HCT116 (cell line): ENCODE results near the gene SLC41A3. TPM values are rescaled to one million over a fixed set of nuclear protein-coding genes. Genes with fewer than 3 reads are reported as not detected.

ENCODE experiments used
- ATAC-seq: fragments of 200-7000 bp; cut with Tn5 transposase; 2 replicates; pipeline ENCODE4 v1.9.1; 2020; ENCODE audit warnings: mild to moderate bottlenecking, moderate library complexity
- BruUV-seq: library from RNA; stranded (reverse); fragments of 400-500 nt; replicated peaks from 2 replicates; lab custom pipeline; 2021; lab: Mats Ljungman, UMichigan
- CTCF ChIA-PET: fragments of 300-600 bp; sonication (Branson Sonifier 250); formaldehyde crosslinking; loops from one replicate; lab custom pipeline; 2021; ENCODE audit warnings: antibody characterized with exemption; lab: Charles Lee
- POLR2A ChIA-PET: fragments of 300-600, 350-600 bp; sonication (Branson Sonifier 250); formaldehyde crosslinking; loops from one replicate; lab custom pipeline; 2021; ENCODE audit warnings: antibody characterized with exemption; lab: Charles Lee
- RAD21 ChIA-PET, 2 experiments: fragments of 300-600 bp; sonication (Branson Sonifier 250); formaldehyde crosslinking; loops; one replicate each; lab custom pipeline; 2023; ENCODE audit warnings: low total read pairs in 2 of 2; ENCODE audit not compliant: uncharacterized antibody in 2 of 2, unreplicated experiment in 2 of 2, low non-redundant PET in 1 of 2; lab: Charles Lee
- DNase-seq: peaks from one replicate; pipeline ENCODE4 v3.0.0-alpha.2; 2010; ENCODE audit warnings: low read depth, low spot score
- H2AFZ ChIP-seq: fragments of 200-600 bp; shearing (Covaris generic), sonication (generic); 2 replicates; pipeline ENCODE4 v1.6.1; 2017; ENCODE audit warnings: low read depth, mixed run types, mixed read lengths, antibody characterized with exemption, low read length; ENCODE audit not compliant: poor library complexity, severe bottlenecking
- H3K27ac ChIP-seq: 2 replicates; pipeline ENCODE4 v1.5.1; 2012; ENCODE audit warnings: low read depth, low read length
- H3K27me3 ChIP-seq: fragments of 200-600 bp; sonication (generic); 2 replicates; pipeline ENCODE4 v1.6.1; 2016; ENCODE audit warnings: mixed run types, low read length, mixed read lengths; ENCODE audit not compliant: insufficient read depth
- H3K36me3 ChIP-seq, 2 experiments: fragments of 200-500 bp in 1 of 2; fragments of 200-600 bp in 1 of 2; sonication (Bioruptor generic) in 1 of 2; sonication (generic) in 1 of 2; 2 replicates each; pipeline versions ENCODE4 v1.5.1 to v1.6.1; 2014 to 2016; ENCODE audit warnings: low read length in 2 of 2, inconsistent platforms in 1 of 2, mixed read lengths in 1 of 2, mixed run types in 1 of 2; ENCODE audit not compliant: insufficient read depth in 2 of 2, control insufficient read depth in 1 of 2
- H3K4me1 ChIP-seq, 2 experiments: fragments of 200-600 bp in 1 of 2; sonication (generic) in 1 of 2; 2 replicates each; pipeline versions ENCODE4 v1.5.1 to v1.6.1; 2012 to 2017; ENCODE audit warnings: low read length in 2 of 2, inconsistent platforms in 1 of 2, mild to moderate bottlenecking in 1 of 2, mixed read lengths in 1 of 2, mixed run types in 1 of 2, moderate library complexity in 1 of 2; ENCODE audit not compliant: insufficient read depth in 2 of 2, control insufficient read depth in 1 of 2
- H3K4me2 ChIP-seq: fragments of 200-600 bp; sonication (generic); 2 replicates; pipeline ENCODE4 v1.6.1; 2017; ENCODE audit warnings: mixed run types, low read length, mixed read lengths
- H3K4me3 ChIP-seq, 2 experiments: fragments of 200-600 bp in 1 of 2; sonication (generic) in 1 of 2; replicated peaks in 1 of 2; 2 replicates each; pipeline ENCODE4 v1.5.1; 2011 to 2016; ENCODE audit warnings: low read length in 2 of 2, control low read depth in 1 of 2, low read depth in 1 of 2, mild to moderate bottlenecking in 1 of 2, mixed read lengths in 1 of 2, mixed run types in 1 of 2
- H3K79me2 ChIP-seq: fragments of 200-600 bp; sonication (generic); 2 replicates; pipeline ENCODE4 v1.6.1; 2017; ENCODE audit warnings: mild to moderate bottlenecking, mixed run types, low read length, moderate library complexity, mixed read lengths; ENCODE audit not compliant: insufficient read depth
- H3K9ac ChIP-seq: fragments of 200-600 bp; sonication (generic); 2 replicates; pipeline ENCODE4 v1.6.1; 2016; ENCODE audit warnings: low read length, mixed read lengths
- H3K9me2 ChIP-seq: fragments of 200-600 bp; sonication (generic), shearing (Covaris generic); 2 replicates; pipeline ENCODE4 v1.6.1; 2017; ENCODE audit warnings: mixed run types, mild to moderate bottlenecking, moderate library complexity; ENCODE audit not compliant: insufficient read depth
- H3K9me3 ChIP-seq, 2 experiments: fragments of 200-500 bp in 1 of 2; fragments of 200-600 bp in 1 of 2; sonication (Bioruptor generic) in 1 of 2; sonication (generic) in 1 of 2; 2 replicates each; pipeline ENCODE4 v1.6.1; 2014 to 2017; ENCODE audit warnings: low read length in 2 of 2, mixed read lengths in 2 of 2, inconsistent platforms in 1 of 2, low read depth in 1 of 2, mild to moderate bottlenecking in 1 of 2, mixed run types in 1 of 2, moderate library complexity in 1 of 2; ENCODE audit not compliant: control insufficient read depth in 1 of 2, insufficient read depth in 1 of 2
- H4K20me1 ChIP-seq: fragments of 200-600 bp; sonication (generic), shearing (Covaris generic); 2 replicates; pipeline ENCODE4 v1.6.1; 2017; ENCODE audit warnings: mixed run types, mild to moderate bottlenecking, moderate library complexity; ENCODE audit not compliant: insufficient read depth
- CEBPB ChIP-seq: IDR thresholded peaks from 2 replicates; pipeline ENCODE4 v1.6.1; 2012; ENCODE audit warnings: low read depth
- EGR1 ChIP-seq: IDR thresholded peaks from 2 replicates; pipeline ENCODE4 v1.6.1; 2012; ENCODE audit warnings: low read depth
- ELF1 ChIP-seq: IDR thresholded peaks from 2 replicates; pipeline ENCODE4 v1.6.1; 2012; ENCODE audit warnings: low read depth, borderline replicate concordance
- EZH2 ChIP-seq: fragments of 200-600 bp; sonication (generic); IDR thresholded peaks from 2 replicates; pipeline ENCODE4 v1.6.1; 2017; ENCODE audit warnings: antibody characterized with exemption, mixed run types
- FOSL1 ChIP-seq: IDR thresholded peaks from 2 replicates; pipeline ENCODE4 v1.6.1; 2012; ENCODE audit warnings: low read depth
- JUND ChIP-seq: IDR thresholded peaks from 2 replicates; pipeline ENCODE4 v1.6.1; 2012
- MAX ChIP-seq: IDR thresholded peaks from 2 replicates; pipeline ENCODE4 v1.6.1; 2012
- POLR2AphosphoS5 ChIP-seq: IDR thresholded peaks from 2 replicates; pipeline ENCODE4 v1.6.1; 2011; ENCODE audit warnings: mild to moderate bottlenecking, low read depth, low read length, moderate library complexity
- RAD21 ChIP-seq: IDR thresholded peaks from 2 replicates; pipeline ENCODE4 v1.6.1; 2012; ENCODE audit warnings: low read depth, mild to moderate bottlenecking
- SP1 ChIP-seq: IDR thresholded peaks from 2 replicates; pipeline ENCODE4 v1.6.1; 2012; ENCODE audit warnings: low read depth
- SRF ChIP-seq: IDR thresholded peaks from 2 replicates; pipeline ENCODE4 v1.6.1; 2012; ENCODE audit warnings: low read depth
- YY1 ChIP-seq: IDR thresholded peaks from 2 replicates; pipeline ENCODE4 v1.6.1; 2011; ENCODE audit warnings: low read length, low read depth, moderate library complexity, mild to moderate bottlenecking; ENCODE audit not compliant: insufficient replicate concordance; ENCODE audit errors: extremely low read depth
- ZBTB33 ChIP-seq: IDR thresholded peaks from 2 replicates; pipeline ENCODE4 v1.6.1; 2011; ENCODE audit warnings: mild to moderate bottlenecking, low read length, moderate library complexity; ENCODE audit not compliant: insufficient replicate concordance; ENCODE audit errors: extremely low read depth
- ZFX ChIP-seq: fragments of 450-650 bp; IDR thresholded peaks from 2 replicates; pipeline ENCODE4 v1.6.1; 2017
- intact Hi-C: fragments of 100-400 bp; cut with micrococcal nuclease; formaldehyde crosslinking; loops from 2 replicates; pipeline ENCODE4 v1.10.0; 2022
- total RNA-seq: library from RNA; stranded (reverse); gene quantifications from one replicate; pipeline ENCODE4 v1.2.1, GENCODE V29; 2021; ENCODE audit not compliant: unreplicated experiment
- TF ChIP-seq, protein P1 (sequence below): IDR thresholded peaks from 2 replicates; pipeline ENCODE4 v1.6.1; 2012
- TF ChIP-seq, protein P2 (sequence below), 3 experiments: fragments of 200-600 bp in 1 of 3; sonication (generic) in 1 of 3; IDR thresholded peaks in 2 of 3; conservative IDR thresholded peaks in 1 of 3; 2 replicates each; pipeline ENCODE4 v1.5.1; 2012 to 2017; ENCODE audit warnings: low read depth in 2 of 3, low read length in 2 of 3, antibody characterized with exemption in 1 of 3, borderline replicate concordance in 1 of 3, control low read depth in 1 of 3, mild to moderate bottlenecking in 1 of 3, mixed read lengths in 1 of 3, mixed run types in 1 of 3, moderate library complexity in 1 of 3; ENCODE audit not compliant: insufficient read depth in 1 of 3

SLC41A3 gene
- total RNA-seq, 1 experiment from 2014 or later, result 45.9 TPM

DNA sequence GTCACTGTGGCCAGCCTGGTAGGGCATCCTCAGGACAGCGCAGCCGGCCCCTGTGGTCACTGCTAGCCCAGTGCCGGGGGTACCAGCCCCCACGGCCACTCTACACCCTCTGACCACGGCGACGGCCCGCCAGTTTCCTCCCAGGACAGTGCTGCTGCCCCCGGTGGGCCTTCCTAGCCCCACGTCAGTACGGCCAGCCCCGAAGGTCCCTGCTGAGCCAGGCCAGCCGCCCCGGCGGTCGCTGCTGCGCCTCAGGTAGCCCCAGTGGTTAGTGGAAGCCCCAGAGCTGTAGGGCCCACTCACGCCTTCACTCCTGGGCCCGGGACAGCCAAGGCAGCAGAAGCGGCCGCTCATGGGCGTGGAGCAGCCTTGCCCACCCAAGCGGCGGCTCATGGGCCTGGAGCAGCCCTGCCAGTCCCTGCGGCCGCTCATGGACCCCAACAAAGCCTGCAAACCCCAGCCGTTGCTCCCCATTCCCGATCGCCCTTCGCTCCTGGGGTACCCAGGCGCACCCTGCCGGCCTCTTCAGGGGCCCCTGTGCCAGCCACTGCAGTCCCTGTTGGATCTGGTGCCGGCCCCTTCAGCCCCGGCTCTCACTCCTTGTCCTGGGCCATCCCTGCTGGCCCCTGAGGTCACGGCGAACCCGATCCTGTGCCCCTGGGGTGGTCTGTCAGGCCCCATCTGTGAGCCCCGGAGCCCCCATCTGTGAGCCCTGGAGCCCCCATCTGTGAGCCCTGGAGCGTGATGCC lies 124.4 kb downstream of the SLC41A3 start (continued):
- TF ChIP-seq ZBTB33, result no peak
- TF ChIP-seq EGR1, result no peak
- no peak for TF ChIP-seq CEBPB
- TF ChIP-seq SP1, result no peak
- no peak for TF ChIP-seq YY1
- TF ChIP-seq, protein P1, sequence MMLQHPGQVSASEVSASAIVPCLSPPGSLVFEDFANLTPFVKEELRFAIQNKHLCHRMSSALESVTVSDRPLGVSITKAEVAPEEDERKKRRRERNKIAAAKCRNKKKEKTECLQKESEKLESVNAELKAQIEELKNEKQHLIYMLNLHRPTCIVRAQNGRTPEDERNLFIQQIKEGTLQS, result no peak
- TF ChIP-seq JUND, result no peak
- no peak for TF ChIP-seq MAX
- no peak for TF ChIP-seq ZFX

DNA sequence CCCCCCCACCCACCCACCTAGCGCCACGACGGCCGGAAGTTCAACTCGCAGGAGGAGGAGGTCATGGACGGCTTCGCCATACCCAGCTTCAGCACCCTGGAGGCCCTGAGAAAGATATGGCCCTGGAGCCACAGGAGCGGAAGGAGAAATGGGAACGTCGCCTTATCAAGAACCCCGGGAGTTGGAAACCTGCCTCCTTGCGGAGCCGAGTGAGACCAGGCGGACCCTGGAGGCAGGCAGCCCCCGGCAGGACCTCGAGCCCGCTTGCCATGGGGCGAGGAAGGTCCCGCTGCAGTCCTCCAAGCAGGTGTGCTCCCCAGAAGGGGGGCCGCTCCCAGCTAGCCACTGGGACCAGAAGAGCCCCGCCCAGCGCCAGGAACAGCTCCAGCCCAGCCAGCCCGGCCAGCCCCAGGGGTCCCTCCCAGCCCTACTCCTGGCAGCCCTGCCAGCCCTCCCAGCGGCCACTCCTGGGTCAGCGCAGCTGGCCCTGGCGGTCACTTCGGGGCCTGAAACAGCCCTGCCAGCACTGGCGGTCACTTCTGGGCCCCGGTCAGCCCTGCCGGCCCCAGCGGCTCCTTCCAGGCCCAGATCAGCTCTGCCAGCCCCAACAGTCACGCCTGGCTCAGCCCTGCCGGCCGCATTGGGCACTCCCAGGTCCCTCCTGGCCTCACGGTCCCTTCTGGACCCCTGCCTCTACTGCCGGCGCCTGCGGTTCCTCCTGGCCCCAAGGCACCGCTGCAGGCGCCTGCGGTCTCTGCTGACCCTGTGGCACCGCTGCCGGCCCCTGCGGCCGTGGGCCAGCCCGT lies 125.2 kb downstream of the SLC41A3 start:
- no peak for ATAC-seq
- no peak overlapping the region for H2AFZ ChIP-seq
- no peaks in the 10 kb centered on the region for H3K4me1 ChIP-seq
- BruUV-seq, result no TSS peak
- no peaks in the 10 kb centered on the region for H4K20me1 ChIP-seq
- no peak overlapping the region for H3K27ac ChIP-seq
- H3K79me2 ChIP-seq, result no peaks in the 10 kb centered on the region
- no peaks in the 10 kb centered on the region for H3K36me3 ChIP-seq
- no peak overlapping the region for H3K9ac ChIP-seq
- DNase-seq, result no peak
- no peaks in the 10 kb centered on the region for H3K9me3 ChIP-seq
- ChIA-PET POLR2A (no interaction called here), CTCF (no interaction called here), RAD21 (no interaction called here)
- H3K4me2 ChIP-seq, result no peak overlapping the region
- no peak overlapping the region for H3K4me3 ChIP-seq
- H3K9me2 ChIP-seq, result no peaks in the 10 kb centered on the region
- intact Hi-C loops, result no loop called here
- H3K27me3 ChIP-seq, result no peaks in the 10 kb centered on the region
- no peak for TF ChIP-seq EGR1
- TF ChIP-seq, protein P2, sequence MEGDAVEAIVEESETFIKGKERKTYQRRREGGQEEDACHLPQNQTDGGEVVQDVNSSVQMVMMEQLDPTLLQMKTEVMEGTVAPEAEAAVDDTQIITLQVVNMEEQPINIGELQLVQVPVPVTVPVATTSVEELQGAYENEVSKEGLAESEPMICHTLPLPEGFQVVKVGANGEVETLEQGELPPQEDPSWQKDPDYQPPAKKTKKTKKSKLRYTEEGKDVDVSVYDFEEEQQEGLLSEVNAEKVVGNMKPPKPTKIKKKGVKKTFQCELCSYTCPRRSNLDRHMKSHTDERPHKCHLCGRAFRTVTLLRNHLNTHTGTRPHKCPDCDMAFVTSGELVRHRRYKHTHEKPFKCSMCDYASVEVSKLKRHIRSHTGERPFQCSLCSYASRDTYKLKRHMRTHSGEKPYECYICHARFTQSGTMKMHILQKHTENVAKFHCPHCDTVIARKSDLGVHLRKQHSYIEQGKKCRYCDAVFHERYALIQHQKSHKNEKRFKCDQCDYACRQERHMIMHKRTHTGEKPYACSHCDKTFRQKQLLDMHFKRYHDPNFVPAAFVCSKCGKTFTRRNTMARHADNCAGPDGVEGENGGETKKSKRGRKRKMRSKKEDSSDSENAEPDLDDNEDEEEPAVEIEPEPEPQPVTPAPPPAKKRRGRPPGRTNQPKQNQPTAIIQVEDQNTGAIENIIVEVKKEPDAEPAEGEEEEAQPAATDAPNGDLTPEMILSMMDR (IDR thresholded peaks at IDR 0.05 in 2 of 3, conservative IDR thresholded peaks at IDR 0.05 in 1 of 3; ENCODE audit: borderline replicate concordance in 1 of 3, insufficient read depth in 1 of 3, low read depth in 2 of 3, low read length in 2 of 3), result no peak
- no peak for TF ChIP-seq SP1
- no peak for TF ChIP-seq JUND
- no peak for TF ChIP-seq ZFX
- no peak for TF ChIP-seq FOSL1
- no peak for TF ChIP-seq RAD21
- TF ChIP-seq SRF, result no peak
- TF ChIP-seq ZBTB33, result no peak
- no peak for TF ChIP-seq POLR2AphosphoS5
- no peak for TF ChIP-seq ELF1
- TF ChIP-seq EZH2, result no peak
